ENCODE data around the gene SMARCD1.

SMARCD1 gene

DNA sequence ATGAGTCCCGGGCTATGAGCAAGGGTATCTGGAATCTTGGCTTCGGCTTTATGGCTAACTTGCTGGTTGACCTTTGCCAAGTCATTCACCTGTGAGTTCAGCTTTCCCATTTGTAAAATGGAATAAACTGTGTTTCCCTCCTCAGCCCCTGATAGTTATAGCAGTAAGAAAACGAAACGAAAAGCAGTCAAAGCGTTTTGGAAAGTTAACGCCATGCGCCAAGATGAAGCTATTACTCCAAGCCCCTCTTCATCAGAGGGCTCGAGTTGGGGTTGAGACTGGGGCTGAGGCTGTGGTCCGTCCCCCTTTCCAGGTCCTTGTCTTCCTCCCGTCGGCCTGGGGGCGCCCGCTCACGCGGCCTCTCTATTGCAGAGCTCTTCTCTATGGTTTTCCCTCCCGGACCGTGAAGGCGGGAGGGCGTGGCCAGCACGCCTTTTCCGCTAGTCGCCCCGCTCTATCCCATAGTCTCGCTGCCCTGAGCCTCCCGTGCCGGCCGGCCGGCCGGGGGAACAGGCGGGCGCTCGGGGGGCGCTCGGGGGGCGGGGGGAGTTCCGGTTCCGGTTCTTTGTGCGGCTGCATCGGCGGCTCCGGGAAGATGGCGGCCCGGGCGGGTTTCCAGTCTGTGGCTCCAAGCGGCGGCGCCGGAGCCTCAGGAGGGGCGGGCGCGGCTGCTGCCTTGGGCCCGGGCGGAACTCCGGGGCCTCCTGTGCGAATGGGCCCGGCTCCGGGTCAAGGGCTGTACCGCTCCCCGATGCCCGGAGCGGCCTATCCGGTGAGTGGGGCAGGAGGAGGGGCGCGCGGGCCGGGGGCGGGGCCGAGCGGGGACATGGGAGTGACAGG, at the start of gene SMARCD1:
TSS of gene SMARCD1 (plus strand) at position 568 of the 840 bp plus-strand sequence. CDS start at position 596, 28 bp downstream.
- DNase-seq, result peak; percentile 45

DNA sequence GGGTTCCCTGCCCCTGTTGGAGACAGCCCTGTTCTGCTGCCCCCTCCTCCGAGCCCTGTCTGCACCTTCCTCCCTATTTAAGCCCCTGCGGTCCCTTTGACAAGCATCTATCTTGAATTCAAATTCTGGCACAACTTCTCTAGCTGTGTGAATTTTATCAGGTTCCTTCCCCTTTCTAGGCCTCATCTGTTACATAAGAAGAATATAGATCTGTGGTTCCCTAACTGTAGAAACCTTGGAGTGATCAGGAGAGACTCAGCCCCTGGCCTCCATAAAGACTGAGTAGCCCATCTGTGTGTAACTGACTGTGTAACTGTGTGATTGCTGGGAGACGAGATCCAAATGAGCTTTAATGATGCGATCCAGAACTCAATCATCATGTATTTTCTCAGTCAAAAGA, 46.8 kb upstream of the SMARCD1 start:
- no peak for DNase-seq

DNA sequence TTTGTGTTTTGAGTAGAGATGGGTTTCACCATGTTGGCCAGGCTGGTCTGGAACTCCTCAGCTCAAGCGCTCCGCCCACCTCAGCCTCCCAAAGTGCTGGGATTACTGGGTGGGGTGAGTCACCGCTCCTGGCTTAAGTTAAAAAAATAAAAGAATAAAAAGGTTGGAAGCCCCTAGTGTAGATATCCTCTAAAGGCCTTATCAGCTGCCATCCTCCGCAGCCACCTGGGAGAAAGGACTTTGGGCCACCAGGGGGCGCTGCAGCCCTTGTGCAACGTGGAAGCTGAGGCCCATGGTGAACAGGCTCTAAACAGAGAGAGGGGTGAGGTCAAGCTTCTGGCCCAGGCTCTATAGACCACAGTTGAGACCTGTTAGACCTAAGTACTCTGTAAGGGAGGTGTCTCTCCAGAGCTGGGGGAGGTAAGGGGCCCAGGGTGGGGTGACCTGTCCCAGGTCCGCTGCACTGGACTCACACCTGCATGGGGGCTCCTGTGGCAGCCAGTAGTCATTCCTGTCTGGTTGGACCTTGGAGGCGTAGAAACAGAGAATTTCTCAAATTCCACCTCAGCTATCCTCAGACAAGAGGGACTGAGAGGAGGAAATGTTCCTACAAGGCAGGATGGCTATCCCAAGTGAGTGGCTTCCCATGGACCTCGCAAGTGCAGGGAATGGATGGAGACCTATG, 45.8 kb upstream of the SMARCD1 start:
- peak; percentile 16 for DNase-seq

DNA sequence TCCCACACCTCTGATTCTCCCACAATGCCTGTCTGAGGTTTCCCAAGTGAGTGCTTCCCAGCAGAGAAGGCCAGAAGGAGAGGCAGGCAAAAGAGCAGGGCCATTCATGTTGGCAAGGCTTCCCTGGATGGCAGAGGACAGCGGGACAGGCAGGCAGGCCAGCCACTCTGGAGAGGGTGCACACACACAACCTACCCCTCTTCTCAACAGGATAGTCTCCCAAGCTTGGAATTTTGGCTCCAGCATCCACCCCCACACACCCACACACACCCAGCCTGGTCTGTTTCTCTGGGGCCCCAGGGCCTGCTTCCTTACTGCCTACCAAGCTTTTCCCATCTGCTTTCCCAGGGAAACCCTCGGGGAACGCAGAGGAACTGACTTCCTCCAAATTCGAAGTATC, 44.5 kb upstream of the SMARCD1 start:
- no peak for DNase-seq

DNA sequence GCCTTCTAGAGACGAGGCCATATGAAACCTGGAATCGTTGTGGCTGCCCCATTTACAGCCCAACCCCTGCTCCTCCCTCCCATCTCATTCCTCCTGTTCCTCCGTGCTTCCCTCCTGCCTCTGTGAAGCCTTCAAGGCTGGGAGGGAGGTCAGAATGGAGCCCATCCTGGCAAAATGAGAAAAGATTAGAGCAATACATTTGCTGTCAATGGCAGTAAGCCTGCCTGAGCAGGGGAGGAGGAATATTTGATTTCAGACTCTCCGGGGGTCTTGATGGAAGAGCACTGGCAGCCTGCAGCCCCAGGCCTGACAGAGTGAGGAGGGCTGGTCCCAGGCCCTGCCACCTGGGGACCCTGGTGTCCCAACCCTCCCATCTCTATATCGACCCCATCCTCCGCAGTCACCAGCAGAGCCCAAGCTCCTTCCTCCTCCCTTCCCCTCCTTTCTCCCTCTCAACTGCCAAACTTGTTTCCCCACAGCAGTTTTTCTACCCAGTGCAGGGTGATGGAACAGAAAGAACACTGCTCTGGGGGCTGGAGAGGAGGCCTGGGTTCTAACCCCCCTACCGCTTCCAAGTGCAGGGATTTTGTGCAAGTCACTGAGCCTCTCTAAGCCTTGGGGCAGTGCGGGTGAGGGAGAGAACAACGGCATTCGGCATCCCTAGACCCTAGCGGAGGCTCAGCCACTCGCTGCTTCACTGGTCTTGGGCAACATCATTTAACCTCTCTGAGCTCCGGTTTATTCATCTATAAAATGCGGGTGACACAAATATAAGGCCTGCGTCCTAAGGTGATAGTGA, 43.9 kb upstream of the SMARCD1 start:
- no peak for DNase-seq

DNA sequence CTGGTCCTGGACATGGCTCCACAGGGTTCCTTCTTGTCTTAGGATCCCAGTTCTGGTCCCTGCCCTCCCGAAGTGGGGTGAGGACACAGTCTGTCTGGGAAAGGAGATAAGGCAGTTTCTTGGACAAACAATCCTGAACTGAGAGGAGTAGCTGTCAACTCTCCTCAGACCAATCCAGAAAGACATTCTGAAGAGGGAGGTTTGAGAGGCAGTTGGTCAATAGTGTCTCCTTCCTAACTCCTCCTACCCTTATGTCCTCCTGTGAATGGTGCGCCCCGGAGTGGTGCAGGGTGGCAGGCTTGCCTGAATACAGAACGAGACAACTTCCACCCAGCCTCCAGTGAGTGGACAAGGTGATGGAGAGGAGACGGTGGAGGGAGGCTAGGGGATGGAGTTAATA, 43.2 kb upstream of the SMARCD1 start:
- no peak for DNase-seq

DNA sequence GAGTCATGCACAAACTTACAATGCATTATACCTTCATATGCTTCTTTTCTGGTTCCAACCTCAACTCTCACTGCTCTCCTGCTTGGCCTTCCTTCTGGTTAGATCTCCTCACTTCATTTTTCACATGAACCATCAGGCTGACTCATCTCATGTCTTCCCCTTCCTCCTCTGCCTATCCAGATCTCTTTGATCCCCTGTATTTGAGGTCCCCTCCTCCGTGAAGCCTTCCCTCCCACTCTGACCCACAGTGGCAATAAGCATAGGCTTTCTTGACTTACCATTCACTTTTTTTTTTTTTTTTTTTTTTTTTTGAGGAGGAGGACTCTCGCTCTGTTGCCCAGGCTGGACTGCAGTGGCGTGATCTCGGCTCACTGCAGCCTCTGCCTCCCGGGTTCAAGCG, 42.4 kb upstream of the SMARCD1 start:
- DNase-seq, result no peak

DNA sequence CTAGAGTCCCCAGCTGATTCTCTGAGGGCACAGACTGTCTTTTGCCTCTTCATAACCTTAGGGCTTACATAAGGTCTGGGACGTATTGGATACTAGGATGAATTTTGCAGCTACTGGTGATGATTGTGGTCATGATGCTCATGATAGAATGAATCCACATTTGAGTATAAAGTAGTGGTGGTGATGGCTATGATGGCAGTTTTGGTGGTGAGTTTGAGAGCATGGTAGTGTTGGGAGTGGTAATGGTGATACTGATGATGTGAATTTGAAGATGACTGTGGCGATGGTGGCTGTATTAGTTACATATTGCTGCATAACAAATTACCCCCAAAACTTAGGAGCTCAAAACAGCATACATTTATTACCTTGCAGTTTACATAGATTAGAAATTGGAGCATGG, 41.8 kb upstream of the SMARCD1 start:
- DNase-seq, result no peak

DNA sequence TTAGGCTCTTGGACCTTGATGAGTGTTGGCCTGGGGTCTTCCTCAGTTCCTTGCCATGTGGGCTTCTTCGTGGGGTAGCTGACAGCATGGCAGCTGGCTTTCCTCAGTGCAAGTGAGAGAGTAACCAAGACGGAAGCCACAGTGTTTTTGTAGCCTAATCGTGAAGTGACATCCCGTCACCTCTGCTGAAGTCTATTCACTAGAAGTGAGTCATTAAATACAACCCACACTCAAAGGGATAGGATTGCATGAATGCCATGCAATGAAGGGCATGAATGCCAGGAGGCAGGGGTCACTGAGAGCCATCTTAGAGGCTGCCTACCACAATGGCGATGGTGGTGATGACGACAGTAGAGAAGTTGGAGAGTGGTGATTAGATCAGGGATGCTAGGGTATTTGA, 41.3 kb upstream of the SMARCD1 start:
- DNase-seq, result no peak

DNA sequence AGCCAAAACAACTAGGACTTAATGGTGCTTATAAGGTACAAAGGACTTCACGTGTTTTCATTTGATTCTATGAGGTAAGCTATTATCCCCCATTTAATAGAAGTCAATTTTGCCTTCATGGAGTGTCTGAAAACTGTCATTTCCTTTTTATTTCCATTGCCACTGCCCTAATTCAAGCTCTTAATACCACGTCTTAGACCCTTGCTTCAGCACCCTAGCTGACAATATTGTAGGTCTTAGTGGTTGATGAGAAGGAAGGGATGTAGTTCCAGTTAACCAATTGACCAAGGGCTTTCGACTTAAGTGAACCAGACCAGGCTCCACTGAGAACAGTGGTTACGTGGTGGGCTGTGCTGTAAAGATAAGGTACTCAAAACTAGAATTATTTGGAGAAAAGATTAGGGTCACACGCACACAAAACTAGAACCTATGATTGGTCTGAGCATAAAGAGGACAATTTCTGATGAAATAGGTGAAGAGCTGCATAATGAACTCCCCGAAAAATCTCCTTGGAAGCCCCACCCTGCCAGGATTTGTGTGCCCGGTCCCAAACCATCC, 37.4 kb upstream of the SMARCD1 start:
- DNase-seq, result no peak

DNA sequence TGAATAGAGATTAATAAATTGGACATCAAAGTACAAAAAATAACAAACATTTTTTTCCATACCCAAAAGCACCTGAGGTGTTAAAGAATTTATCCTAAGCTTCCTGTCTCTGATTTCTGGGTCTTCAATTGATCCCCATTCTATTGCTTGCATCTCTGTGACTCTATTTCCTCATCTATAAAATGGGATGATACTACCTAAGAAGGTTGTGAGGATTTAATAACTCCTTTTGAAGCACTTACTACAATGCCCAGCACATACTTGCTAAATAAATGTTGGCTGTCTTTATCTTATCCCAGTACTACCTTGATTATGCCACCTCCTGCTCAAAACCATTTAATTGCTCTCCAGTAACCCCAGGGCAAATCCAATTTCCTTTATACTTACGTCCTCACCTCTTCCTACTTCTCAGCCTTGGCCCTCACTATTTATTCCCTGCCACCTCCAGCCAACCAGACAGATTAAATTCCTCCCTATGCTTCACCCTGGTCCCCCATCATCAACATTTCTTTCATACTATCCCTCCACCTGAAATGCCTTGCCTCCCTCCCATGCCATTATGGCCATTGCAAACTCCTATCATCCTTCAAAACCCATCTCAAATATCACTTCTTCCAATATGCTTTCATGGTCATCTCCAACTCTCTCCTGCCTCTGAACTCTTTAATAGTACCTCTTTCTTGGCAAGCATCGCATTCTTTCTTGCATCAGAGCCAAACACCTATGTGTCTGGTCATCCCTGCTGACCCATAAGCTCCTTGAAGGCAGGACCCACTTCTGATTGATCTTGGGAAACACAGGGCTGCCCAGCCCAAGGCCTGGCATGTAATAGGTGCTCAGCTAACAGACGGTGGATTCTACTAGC, 35.7 kb upstream of the SMARCD1 start:
- no peak for DNase-seq

DNA sequence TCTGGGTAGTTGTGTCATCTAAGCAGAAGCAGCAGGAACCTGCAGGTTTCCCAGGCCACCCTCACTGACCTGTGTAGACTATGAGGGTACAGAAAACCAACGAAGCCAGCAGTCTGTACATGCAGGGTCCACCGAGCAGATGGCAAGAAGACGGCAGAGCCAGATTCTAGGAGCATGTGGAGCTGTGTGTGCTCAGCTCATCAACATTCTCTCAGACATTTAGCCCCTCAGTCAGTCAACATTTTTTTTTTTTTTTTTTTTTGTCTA, 35.1 kb upstream of the SMARCD1 start:
- DNase-seq, result no peak

DNA sequence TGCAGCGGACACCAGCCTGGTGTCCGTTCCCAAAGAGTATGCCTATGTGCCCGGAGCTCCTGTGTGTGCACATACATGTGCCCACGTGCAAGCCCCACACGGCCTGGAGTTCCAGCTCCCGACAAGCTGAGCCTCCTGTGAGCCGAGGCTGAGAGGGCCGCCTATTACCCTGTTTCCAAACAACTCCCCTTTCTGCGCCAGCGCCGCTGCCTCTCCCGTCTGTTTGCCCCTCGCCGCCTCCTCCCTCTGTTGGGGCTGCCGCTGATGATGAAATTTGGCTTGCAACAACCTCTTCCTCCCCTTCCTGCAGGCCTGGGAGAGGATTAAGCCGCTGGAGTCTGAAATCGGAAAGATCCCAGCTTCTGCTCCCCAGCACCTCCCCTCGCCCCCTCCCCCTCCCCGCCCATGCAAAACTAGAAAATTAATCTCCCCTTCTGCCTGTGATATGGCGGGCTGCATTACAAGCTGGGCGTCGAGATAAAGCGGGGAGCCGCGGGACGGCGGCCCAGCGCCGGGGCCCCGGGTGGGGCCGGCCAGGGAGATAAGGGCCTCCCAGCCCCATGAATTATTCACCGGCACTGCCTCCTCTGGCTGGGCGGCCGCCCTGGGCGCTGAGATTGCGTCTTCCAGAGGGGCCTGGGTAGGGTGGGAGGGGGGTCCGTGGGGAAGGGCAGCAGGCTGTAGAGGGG, 34.6 kb upstream of the SMARCD1 start:
- DNase-seq, result no peak

DNA sequence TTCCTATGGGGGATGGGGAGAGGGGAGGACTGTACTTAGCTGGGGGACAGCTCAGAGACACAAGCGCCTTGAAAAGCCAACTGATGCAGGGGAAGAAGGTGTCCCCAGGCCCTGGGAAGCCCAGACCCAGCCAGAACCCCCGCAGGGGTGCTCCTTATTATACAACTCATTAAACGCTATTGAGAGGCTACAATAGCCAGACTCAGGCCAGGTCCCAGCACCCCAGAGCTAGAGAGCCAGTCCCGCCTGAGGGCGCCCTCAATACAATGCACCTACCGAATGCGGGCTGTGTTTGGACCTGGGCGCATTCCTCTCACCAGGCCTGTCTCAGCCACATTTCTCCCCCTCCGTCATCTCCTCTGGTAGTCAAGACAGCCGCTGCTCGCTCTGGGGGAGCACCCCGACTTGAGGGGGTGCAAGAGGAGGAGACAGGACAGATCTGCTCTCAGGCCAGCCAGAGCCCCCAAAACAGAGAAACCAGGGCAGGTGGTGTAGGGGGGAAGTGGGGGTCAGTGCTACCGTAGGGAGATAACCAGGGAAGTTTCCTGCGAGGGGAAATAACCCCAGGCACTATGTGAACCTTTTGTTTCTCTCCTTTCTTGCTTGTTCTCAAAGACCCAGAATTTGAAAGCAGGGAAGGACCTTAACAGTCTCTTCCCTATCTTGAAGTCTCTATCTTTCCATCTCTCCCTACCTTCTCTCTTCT, 33.9 kb upstream of the SMARCD1 start:
- DNase-seq, result no peak

DNA sequence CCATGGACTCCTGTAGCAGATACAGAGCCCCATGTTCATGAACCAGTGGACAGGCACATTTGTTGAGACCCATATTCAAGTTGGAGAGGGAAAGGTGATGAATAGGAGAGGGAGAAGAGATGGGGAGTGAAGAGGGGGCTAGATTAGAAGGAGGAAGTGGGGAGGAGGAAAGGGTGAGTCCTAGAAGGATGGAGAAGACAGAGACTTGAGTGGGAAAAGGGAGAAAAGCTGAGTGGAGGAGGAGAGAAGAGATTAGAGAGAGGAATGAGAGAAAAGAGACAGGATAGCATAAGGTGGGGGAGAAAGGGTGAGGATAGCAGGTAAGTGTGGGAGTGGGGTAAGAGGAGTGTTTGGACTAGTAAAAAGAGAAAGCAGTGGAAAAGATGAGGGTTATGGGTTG, 32.6 kb upstream of the SMARCD1 start:
- DNase-seq, result no peak

DNA sequence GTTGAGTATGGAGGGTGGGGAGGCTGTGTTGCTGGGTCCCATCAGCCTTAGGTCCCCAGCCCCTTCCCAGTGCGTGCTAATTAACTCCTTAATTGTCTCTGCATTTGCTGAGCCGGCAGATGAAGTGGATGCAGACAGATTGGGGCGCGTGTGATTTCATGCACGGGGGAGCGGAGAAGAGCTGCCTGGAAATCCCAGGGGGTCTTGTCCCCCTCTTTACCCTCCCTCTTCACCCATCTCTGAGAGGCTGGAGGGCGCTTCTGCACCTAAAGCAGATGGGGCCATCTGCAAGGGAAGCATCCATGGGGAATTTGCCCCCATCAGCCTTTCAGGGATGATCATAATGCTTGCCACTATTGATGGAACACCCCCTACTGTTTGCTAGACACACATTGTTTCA, 32.2 kb upstream of the SMARCD1 start:
- no peak for DNase-seq

DNA sequence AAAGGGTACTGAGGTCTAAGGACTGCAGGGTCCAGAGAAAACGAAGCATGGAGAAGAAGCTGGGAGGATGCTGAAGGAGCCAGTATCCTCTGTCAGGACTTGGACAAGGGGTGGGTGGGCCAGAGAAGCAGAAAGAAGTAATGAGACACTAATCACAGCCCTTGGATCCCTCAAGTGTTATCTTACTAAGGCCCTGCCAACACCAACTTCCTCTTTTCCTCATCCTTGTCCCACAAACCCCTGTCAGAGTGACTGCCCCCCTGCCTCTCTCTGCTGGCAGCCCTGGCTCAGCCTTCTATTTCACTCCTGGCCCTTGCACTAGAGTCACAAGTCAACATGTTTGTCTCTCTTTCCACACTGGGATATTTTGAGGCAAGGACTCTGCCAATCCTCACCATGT, 31.6 kb upstream of the SMARCD1 start:
- no peak for DNase-seq

DNA sequence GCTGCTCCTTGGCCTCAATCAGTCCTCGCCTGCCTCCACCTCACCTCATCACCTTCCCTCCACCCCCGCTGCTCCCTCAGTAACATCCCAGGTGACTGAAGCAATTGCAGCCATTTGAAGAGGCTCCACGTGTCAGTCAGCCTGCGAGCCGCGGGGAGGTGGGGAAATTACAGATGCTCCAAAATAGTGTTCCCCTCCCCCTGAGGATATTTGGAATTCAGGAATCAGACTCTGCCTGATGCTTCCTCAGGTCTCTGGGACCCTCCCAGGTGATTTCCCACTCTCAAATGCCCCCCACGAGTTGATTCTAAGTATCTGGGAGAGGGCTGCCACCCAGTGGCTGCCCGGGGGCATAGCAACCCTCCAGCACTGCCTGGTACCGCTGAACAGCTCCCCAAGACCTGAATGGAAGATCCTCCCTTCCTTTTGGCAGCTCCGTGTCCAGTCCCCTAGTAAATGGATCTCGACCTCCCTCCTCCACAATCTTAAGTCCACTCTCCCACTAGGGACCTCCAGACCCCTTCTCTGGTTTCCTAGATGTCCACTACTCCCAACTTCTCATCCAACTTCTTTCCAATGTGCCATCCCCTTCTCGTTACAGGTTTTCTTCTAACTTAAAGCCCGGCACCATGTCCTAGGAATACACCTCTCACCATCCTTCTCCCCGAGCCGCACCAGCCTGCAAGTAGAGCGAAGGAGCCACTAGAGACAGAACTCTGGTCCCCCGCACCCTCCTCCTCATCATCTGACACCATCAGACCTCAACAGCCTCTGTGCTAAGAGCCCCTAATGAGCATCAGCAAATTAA, 29.1 kb upstream of the SMARCD1 start:
- DNase-seq, result peak; percentile 6

DNA sequence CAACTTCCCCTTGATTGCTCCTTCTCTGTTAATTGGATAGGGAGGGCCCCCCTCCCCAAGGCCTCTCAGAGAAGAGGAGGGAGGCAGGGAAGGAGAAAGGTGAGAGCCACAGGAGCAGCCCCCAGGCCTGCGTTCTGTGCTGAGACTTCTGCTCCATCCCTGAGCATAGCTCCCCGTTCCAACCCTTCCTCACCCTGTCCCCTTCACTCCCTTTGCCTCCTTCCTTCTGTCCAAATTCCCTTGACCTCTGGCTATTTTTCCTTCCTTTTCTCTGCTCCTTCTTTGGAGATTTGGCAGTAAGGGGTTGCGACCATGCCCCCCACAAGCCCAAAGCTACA, 28.5 kb upstream of the SMARCD1 start:
- DNase-seq, result no peak

DNA sequence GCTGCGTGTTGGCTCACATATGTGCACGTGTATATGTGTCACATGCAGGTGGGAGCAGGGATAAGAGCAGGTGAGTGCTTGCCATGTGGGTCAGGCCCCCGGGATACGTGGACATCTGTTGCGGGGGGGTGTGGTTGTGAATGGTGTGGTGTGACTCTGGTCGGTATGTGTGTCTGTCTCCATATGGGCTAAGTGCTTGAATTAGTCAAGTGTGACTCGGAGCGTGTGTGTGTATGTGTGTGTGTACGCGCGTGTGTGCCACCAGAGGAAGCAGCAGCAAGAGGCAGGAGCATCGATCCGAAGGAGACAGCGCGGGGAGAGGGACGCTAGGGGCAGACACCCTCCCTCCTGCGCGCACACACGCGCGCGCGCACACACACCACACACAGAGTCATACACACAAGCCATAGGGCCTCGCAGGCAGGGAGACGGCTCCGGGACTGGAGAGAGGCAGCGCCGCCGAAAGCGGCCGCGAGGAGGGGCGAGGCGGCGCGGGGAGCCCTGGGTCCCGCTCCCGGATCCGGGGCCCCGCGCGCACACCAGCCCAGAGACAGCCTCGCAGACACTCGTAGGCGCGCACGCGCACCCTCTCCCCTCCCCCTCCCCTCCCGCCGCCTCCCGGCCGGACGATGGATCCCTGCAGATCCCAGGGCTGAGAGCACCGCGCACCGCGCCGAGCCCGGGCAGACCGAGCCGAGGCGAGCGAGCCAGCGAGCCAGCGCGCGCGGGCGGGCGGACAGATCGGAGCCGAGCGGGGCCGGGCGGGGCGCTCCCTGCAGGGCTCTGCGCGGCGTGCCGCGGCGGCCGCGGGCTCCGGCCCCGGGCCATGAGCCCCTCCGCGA, 27.9 kb upstream of the SMARCD1 start, which contains the start of gene ASIC1:
TSS of gene ASIC1 (plus strand) at position 597 of the 842 bp plus-strand sequence. CDS start 1,171 bp downstream, outside the sequence.
- DNase-seq, result peak; percentile 19
